ENCODE data around the gene CACNA1D.
"Not testable (repeated sequence)": the region's sequence is repeated elsewhere in the genome, so short reads cannot be mapped to it uniquely, and the experiment has no call there.

The CACNA1D gene

DNA sequence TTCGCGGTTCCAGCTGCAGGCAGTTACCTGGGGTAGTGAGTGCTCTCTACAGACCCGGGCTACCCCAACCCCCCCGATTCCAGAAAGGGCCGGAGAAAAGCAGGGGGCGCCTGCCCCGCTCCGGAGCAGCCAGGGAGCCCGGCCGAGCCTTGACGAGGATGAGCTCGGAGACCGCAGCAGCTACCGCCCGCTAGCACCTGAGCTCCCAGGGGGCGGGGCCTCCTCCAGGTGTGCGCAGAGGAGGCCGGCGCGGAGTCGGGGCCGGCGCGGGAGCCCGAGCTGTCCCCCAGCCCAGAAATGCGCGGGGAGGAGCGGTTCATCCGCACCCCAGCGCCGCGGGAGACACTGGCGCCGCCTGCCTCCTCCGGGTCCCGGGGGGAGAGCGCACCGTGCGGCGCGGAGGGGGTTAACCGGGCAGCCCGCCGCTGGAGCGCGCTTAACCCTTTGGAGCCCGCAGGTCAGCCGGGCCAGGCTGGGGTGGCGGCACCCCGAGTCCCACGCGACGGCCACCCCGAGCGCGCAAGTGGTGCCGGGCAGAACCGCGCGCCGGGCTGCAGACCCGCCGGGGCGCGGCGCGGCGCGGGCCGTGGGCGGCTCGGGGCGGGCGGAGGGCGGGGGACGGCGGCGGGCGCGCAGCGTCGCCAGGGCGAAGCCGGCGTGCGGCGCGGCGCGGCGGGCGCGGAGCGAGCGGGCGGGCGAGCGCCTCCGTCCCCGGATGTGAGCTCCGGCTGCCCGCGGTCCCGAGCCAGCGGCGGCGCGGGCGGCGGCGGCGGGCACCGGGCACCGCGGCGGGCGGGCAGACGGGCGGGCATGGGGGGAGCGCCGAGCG lies at the start of gene CACNA1D:
Gene CACNA1D (plus strand): TSS at position 649 of the 829 bp plus-strand sequence. CDS start 556 bp downstream, outside the sequence.
- DNase-seq, result peak; percentile 80

DNA sequence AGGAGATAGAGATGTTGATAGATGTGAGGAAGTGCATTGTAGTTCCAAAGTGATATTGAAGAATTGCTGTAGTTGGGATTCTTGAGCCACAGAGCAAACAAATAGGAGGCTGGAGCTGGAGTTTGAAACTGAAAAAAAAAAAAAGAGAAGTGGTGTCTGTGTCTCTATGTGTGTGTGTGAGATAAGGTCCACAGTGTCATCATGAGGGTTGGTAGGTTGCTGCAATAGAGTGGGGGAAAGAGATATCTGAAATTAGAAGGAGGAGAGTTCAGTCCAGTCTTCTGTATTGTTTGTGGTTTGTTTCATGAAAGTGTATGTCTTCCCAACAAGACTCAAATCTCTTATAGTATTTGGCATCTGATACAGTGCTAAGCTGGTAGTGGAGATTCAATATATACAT lies 37.3 kb upstream of the CACNA1D start:
- no peak for DNase-seq

DNA sequence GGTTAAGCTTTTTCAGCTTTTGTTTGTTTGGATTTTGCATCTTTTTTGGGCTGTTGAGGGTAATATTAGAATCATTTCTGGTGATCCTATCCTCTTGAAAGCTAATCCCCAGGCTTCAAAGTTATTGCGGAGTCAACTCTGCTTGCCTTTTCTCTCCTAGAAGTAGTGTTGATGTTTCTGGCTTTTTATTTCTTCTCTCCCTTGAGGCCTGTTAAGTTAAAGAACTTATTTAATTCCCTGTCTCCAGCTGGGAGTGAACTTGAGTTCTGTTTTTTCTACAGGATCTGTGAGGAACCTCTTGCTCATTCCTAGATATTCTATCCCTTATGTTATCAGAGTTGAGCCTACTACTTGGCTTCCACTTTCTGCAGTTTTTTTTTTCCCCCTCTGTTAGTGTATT lies 34.1 kb upstream of the CACNA1D start:
- DNase-seq, result no peak

- DNase-seq, result no peak
Observed at GRCh38 chr3:53464424-53464823, 30.0 kb upstream of the CACNA1D start.

GRCh38 chr3:53469758-53470157 lies 24.7 kb upstream of the CACNA1D start:
- not testable (repeated sequence) for DNase-seq

GRCh38 chr3:53473422-53473821 lies 21.0 kb upstream of the CACNA1D start:
- DNase-seq, result no peak

DNA sequence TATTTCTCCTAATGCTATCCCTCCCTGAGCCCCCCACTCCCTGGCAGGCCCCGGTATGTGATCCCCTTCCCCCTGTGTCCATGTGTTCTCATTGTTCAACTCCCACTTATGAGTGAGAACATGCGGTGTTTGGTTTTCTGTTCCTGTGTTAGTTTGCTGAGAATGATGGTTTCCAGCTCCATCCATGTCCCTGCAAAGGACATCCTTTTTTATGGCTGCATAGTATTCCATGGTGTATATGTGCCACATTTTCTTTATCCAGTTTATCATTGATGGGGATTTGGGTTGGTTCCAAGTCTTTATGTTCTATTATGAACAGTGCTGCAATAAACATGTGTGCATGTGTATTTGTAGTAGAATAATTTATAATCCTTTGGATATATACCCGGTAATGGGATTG lies 18.0 kb upstream of the CACNA1D start:
- not testable (repeated sequence) for DNase-seq

GRCh38 chr3:53477689-53478088 lies 16.7 kb upstream of the CACNA1D start:
- not testable (repeated sequence) for DNase-seq

DNA sequence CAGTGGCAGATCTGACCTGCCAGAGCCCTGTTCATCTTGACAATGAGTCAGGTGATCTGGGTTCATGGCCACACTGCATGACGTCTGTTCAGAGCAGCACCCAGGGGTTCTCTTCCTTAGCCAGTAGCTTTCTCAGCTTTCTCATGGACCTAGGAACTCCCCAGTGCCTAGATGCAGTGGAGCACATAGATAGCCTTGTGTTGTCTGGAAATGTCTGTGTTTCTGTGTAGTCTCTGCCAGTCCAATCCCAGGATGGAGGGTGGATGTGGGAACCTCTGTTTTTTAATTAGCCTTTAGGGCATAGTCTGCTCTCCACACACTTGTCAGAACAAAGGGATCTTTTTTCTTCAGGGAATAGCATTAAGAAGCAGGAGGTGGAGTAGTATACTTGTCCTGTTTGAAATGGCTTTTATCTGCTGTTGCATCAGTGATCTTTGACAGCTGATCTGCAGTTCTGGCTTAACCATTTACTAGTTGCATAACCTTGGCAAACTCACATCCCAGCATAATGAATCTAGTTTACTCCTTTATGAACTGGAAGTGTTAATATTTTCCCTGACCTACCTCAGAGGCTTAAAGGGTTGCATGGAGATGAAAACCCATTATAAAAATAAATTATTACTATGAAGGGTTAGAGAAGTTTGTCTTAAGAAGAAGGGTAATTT lies 16.1 kb upstream of the CACNA1D start:
- peak; percentile 67 for DNase-seq

DNA sequence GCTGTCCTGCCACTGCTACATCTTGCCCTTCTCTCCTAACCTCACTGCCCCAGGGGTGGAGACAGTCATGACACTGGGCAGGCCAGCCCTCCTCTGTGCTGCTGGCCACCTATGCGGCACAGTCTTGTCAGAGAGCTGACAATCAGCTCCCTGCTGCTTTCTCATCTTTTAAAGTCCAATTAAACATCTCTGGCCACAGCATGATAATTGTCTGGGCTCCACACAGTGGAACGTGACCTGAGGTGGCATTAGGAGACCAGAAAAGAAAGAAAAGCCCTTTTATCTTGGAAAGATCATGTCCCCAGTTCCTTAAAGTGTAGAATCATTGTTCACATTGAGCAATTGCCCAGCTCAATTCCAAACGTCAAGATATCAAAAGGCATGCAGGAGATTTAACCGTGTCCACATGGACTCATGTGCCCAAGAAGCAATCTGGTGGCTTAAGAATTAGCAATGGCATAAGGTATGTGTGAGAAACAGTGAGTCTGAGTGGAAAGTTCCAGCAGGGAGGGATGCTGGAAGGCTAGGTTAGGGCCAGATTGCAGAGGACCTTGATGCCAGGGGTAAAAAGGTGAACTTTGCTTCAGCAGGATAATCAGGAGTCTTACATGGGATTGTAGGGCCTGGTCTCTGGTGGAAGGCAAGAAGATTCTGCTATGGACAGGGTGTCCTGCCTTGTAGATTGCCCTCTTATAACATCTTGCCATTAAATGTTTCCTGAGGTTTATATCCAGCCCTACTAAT lies 15.3 kb upstream of the CACNA1D start:
- DNase-seq, result no peak

GRCh38 chr3:53482227-53482626 lies 12.2 kb upstream of the CACNA1D start:
- no peak for DNase-seq

GRCh38 chr3:53483821-53484220 lies 10.6 kb upstream of the CACNA1D start:
- DNase-seq, result no peak

GRCh38 chr3:53484984-53485383 lies 9.4 kb upstream of the CACNA1D start:
- no peak for DNase-seq

DNA sequence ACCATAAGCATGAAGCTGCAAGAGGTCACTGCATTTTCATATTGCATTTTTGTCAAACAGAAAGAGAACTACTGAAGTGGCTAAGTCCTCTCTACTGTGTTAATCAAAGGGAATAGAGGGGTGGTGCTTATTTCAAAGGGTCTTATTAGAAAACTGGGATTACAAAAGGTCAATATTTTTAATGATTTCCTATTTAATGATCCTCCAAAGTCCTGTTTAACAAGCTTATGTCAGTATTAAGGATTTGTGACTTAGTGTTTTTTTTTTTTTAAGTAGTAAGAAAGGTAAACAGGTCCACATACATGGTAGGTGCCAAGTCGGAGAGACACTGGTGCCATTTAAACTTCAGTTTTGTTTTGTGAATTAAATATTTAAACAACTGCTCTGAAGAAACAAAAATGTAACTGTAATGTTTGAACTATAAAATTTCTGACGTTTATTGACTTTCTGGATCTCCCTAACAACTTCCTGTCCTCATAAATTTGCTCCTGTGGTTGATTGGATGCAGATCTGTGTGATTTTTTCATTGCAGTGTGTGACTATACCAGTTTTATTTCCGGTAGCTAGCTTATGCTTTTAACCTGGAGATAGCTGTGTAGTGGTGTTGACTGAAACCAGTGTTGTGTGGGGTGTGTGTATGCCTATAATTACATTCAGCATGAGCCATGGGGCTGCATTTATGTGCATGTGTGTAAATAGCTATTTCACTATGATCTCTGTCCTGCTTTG lies 8.6 kb upstream of the CACNA1D start:
- DNase-seq, result peak; percentile 45

- no peak for DNase-seq
Observed at GRCh38 chr3:53486961-53487654, 7.3 kb upstream of the CACNA1D start.

- no peak for DNase-seq
Observed at GRCh38 chr3:53489386-53489785, 5.0 kb upstream of the CACNA1D start.

DNA sequence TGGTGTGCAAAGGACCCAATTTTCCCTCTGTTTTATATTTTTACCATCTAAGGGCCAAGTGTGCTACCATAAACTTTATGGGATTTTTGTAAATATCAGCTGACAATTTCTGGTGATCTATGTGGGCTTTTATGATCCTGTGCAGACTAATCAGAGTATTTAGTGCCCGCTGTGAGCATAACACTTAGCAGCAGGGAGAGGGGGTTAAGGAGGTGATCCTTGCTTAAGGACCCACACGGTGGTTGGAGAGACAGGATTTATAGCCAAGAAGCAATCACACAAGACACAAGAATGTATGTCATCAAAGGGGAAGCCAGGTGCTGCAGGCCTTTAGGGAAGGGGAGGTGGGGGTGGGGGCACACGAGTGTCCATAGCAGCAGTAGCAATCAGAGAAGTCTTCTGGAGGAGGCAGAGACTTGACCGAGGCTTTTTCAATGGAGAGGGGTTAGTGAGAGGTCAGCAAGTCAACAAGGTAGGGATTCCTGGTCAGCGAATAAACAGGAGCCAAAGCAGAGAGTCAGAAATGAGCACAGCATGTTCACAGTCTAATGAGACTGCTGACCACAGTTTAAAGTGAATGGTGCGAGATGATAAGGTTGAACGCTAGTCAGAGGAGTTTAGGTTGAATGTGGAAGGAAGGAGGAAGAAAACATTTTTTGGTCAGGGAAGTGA lies 4.5 kb upstream of the CACNA1D start:
- DNase-seq, result peak; percentile 69

DNA sequence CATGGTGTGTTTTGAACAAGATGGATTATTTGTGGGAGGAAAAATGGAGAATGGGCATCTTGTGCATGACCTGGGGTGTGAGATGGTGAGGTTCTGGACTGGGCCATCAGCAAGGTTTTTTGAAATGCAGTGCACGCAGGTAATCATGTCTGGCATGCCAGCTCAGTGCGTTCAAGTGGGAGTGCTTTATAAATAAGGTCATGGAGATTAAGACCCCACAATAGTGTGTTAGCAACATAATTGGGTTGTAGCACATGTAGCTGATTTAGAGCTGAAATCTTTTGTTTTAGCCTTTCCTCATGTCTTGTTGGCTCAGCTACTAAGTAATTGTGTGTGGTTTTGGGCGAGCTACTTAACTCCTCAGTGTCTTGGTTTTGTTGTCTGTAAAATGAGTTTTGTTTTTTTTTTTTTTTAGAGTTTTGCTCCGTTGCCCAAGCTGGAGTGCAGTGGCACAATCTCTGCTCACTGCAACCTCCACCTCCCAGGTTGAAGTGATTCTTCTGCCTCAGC lies 3.9 kb upstream of the CACNA1D start:
- no peak for DNase-seq

DNA sequence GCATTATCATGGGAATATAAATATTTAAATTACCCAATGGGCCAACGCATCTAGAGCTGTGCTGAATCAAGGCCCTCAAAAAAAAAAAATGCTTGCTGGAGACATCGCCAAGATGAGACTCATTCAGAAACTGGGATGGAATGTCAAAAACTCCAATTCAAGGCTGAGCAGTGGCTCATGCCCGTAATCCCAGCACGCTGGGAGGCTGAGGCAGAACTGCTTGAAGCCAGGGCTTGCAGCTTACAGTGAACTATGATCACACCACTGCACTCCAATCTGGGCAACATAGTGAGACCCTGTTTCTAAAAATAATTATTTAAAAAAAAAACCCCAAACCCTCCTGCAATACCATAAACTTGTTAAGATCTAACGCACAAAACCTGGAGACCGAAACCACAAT lies 3.1 kb upstream of the CACNA1D start:
- no peak for DNase-seq

DNA sequence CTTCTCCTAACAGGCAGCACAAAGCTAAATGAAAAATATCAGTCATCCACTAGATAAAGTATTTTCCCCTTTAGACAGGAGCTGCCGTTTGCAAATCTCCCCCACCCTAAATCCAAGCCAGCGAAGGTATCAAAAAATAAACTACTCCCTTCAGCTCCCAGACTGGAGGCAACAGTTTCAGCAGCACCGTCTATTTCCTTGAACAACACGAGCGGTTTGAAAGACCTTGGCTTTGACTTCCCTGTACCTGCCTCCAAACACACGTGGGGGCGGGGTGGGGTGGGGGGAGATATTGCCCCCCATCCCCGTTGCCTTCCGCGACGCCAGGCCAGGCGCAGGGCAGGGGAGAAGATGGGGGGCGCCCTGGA lies 832 bp upstream of the CACNA1D start:
- peak; percentile 47 for DNase-seq

GRCh38 chr3:53495146-53495519 lies 722 bp downstream of the CACNA1D start:
- DNase-seq, result peak; percentile 37

Data from NCI-H69 (cell line).